Neural progenitor cell (in vitro differentiated cells): ENCODE data around the gene NDST1. TPM values are rescaled to one million over a fixed set of nuclear protein-coding genes. Genes with fewer than 3 reads are reported as not detected.

ENCODE experiments used
- DNase-seq: peaks from one replicate; pipeline ENCODE4 v3.0.0-alpha.2; 2016; ENCODE audit warnings: low spot score
- H2AFZ ChIP-seq: fragments of 200-600 bp; sonication (generic); replicated peaks from 2 replicates; pipeline ENCODE4 v1.6.1; 2016; ENCODE audit warnings: antibody characterized with exemption
- H3F3A ChIP-seq: fragments of 200-600 bp; sonication (generic); 2 replicates; pipeline ENCODE4 v1.6.1; 2016; ENCODE audit warnings: antibody characterized with exemption, low read depth
- H3K27ac ChIP-seq: fragments of 200-600 bp; sonication (generic); 2 replicates; pipeline ENCODE4 v1.5.1; 2016; ENCODE audit warnings: mild to moderate bottlenecking
- H3K27me3 ChIP-seq: fragments of 200-600 bp; sonication (generic); 2 replicates; pipeline ENCODE4 v1.6.1; 2016; ENCODE audit warnings: mild to moderate bottlenecking, moderate library complexity
- H3K36me3 ChIP-seq: fragments of 200-600 bp; sonication (generic); 2 replicates; pipeline ENCODE4 v1.5.1; 2016
- H3K4me1 ChIP-seq: fragments of 200-600 bp; sonication (generic); 2 replicates; pipeline ENCODE4 v1.6.1; 2016; ENCODE audit warnings: mixed run types
- H3K4me2 ChIP-seq: fragments of 200-600 bp; sonication (generic); 2 replicates; pipeline ENCODE4 v1.6.1; 2016
- H3K4me3 ChIP-seq: fragments of 200-600 bp; sonication (generic); 2 replicates; pipeline ENCODE4 v1.5.1; 2016
- H3K79me2 ChIP-seq: fragments of 200-600 bp; sonication (generic); 2 replicates; pipeline ENCODE4 v1.6.1; 2016; ENCODE audit warnings: low read depth
- H3K9ac ChIP-seq: fragments of 200-600 bp; sonication (generic); 2 replicates; pipeline ENCODE4 v1.6.1; 2016
- H3K9me3 ChIP-seq: fragments of 200-600 bp; sonication (generic); 2 replicates; pipeline ENCODE4 v1.5.1; 2016; ENCODE audit warnings: low read depth
- H4K20me1 ChIP-seq: fragments of 200-600 bp; sonication (generic); 2 replicates; pipeline ENCODE4 v1.6.1; 2016; ENCODE audit warnings: low read depth
- H3K27ac Mint-ChIP-seq: 3 replicates; pipeline ENCODE4 v1.8.0; 2021; ENCODE audit warnings: mixed read lengths
- H3K27me3 Mint-ChIP-seq: 2 replicates; pipeline ENCODE4 v1.8.0; 2022; ENCODE audit warnings: low read depth, mild to moderate bottlenecking, inconsistent platforms, moderate library complexity, mixed read lengths; ENCODE audit not compliant: insufficient read depth
- H3K36me3 Mint-ChIP-seq: 3 replicates; pipeline ENCODE4 v1.8.0; 2021; ENCODE audit warnings: mixed read lengths
- H3K4me1 Mint-ChIP-seq: 3 replicates; pipeline ENCODE4 v1.8.0; 2021; ENCODE audit warnings: mixed read lengths
- H3K4me3 Mint-ChIP-seq: 3 replicates; pipeline ENCODE4 v1.8.0; 2021; ENCODE audit warnings: mild to moderate bottlenecking, moderate library complexity, mixed read lengths
- H3K9me3 Mint-ChIP-seq: 3 replicates; pipeline ENCODE4 v1.8.0; 2020; ENCODE audit warnings: mixed read lengths
- CTCF ChIP-seq: fragments of 200-600 bp; sonication (generic); IDR thresholded peaks from 2 replicates; pipeline ENCODE4 v1.5.1; 2017; ENCODE audit warnings: antibody characterized with exemption, mild to moderate bottlenecking
- EZH2 ChIP-seq: fragments of 200-600 bp; sonication (generic); IDR thresholded peaks from 2 replicates; pipeline ENCODE4 v1.6.1; 2017; ENCODE audit warnings: antibody characterized with exemption, mild to moderate bottlenecking, moderate library complexity
- EZH2phosphoT487 ChIP-seq: fragments of 200-600 bp; sonication (generic); IDR thresholded peaks from 2 replicates; pipeline ENCODE4 v1.6.1; 2017; ENCODE audit warnings: antibody characterized with exemption
- total RNA-seq: library from RNA; depleted of rRNA; stranded (reverse); fragments of >200 nt; gene quantifications from 2 replicates; pipeline ENCODE4 v1.2.3, GENCODE V29; 2015; ENCODE audit warnings: low replicate concordance

The NDST1 gene
- total RNA-seq, 1 donor from 2014 or later, result 22.9 TPM

DNA sequence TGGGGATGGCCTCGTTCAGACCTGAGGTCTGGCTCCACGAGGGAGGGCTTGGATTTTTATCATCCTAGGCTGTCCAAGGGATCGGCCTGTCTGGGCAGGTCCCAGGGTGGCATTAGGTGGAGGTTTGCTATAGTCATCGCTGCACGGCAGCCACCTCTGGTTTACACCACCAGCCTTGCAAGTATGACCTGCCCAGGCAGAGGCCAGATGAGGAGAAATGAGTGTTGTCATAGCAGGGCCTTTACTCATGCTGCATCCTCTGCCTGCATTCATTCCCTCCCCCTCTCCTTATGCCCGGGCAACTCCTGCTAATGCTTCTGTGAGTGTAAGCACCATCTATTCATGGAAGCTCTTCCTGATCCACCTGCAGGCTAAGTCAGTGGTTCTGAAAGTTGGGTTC lies 15.3 kb upstream of the NDST1 start:
- Histone ChIP-seq H3K9me3 (no peaks in the 10 kb centered on the region), H2AFZ (no peak overlapping the region), H3K36me3 (no peaks in the 10 kb centered on the region), H3K9ac (no peak overlapping the region), H3K4me1 (peaks cover 57% of the 10 kb centered on the region), H3K27ac (no peak overlapping the region), H3K79me2 (peaks cover 100% of the 10 kb centered on the region), H3K4me3 (no peak overlapping the region), H3F3A (peaks cover 38% of the 10 kb centered on the region), H4K20me1 (peaks cover 44% of the 10 kb centered on the region), H3K27me3 (no peaks in the 10 kb centered on the region), H3K4me2 (no peak overlapping the region)
- TF ChIP-seq CTCF (no peak), EZH2phosphoT487 (no peak), EZH2 (no peak)
- Mint-ChIP-seq H3K9me3 (no peaks in the 10 kb centered on the region), H3K27me3 (peaks cover 5% of the 10 kb centered on the region), H3K36me3 (peaks cover 8% of the 10 kb centered on the region), H3K4me3 (no peak overlapping the region), H3K27ac (peak overlapping the region; percentile 70), H3K4me1 (peaks cover 63% of the 10 kb centered on the region)
- DNase-seq, result no peak

DNA sequence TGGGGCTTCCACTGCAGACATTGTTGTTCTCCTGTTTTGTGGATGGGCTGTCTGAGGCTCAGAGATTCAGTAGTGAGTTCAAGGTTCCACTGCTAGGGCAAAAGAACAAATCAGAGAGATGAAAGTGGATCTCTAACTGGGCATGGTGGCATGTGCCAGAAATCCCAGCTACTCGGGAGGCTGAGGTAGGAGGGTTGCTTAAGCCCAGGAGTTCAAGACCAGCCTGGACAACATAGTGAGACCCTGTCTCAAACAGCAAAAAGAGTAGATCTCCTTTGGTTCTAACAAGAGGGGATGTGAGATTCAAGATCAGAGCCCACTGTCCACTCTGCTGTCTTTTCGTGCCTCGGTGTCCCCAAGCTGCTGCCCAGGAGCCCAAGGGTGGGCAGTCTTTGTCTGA lies 11.8 kb upstream of the NDST1 start:
- H3K27ac ChIP-seq, result no peak overlapping the region
- no peak overlapping the region for H3K4me2 ChIP-seq

GRCh38 chr5:150496534-150496933 lies 11.4 kb upstream of the NDST1 start:
- Histone ChIP-seq H3F3A (peaks cover 45% of the 10 kb centered on the region), H3K4me1 (peaks cover 56% of the 10 kb centered on the region), H4K20me1 (peaks cover 31% of the 10 kb centered on the region), H3K79me2 (peaks cover 96% of the 10 kb centered on the region), H3K9me3 (no peaks in the 10 kb centered on the region), H3K9ac (no peak overlapping the region), H3K4me3 (no peak overlapping the region), H3K27me3 (no peaks in the 10 kb centered on the region), H3K27ac (peak overlapping the region; percentile 31), H3K36me3 (no peaks in the 10 kb centered on the region), H2AFZ (no peak overlapping the region), H3K4me2 (no peak overlapping the region)
- no peak for DNase-seq
- peaks cover 5% of the 10 kb centered on the region for H3K27me3 Mint-ChIP-seq
- no peaks in the 10 kb centered on the region for H3K9me3 Mint-ChIP-seq
- H3K4me1 Mint-ChIP-seq, result peaks cover 65% of the 10 kb centered on the region
- no peak overlapping the region for H3K4me3 Mint-ChIP-seq
- H3K36me3 Mint-ChIP-seq, result peaks cover 8% of the 10 kb centered on the region
- no peak overlapping the region for H3K27ac Mint-ChIP-seq
- no peak for TF ChIP-seq EZH2phosphoT487
- no peak for TF ChIP-seq EZH2
- no peak for TF ChIP-seq CTCF

More for the DNA sequence above, 11.8 kb upstream of the NDST1 start:
- H3K27ac Mint-ChIP-seq, result peak overlapping the region; percentile 8
- H3K4me3 Mint-ChIP-seq, result no peak overlapping the region
- Histone ChIP-seq H2AFZ (no peak overlapping the region), H3K36me3 (no peaks in the 10 kb centered on the region), H3K9me3 (no peaks in the 10 kb centered on the region), H3K27me3 (no peaks in the 10 kb centered on the region), H3K4me1 (peaks cover 60% of the 10 kb centered on the region), H3F3A (peaks cover 45% of the 10 kb centered on the region), H3K79me2 (peaks cover 96% of the 10 kb centered on the region), H4K20me1 (peaks cover 35% of the 10 kb centered on the region), H3K4me3 (no peak overlapping the region), H3K9ac (no peak overlapping the region)
- TF ChIP-seq EZH2, result no peak
- no peak for TF ChIP-seq EZH2phosphoT487
- TF ChIP-seq CTCF, result no peak
- H3K27me3 Mint-ChIP-seq, result peaks cover 5% of the 10 kb centered on the region
- H3K36me3 Mint-ChIP-seq, result peaks cover 8% of the 10 kb centered on the region
- DNase-seq, result no peak
- H3K9me3 Mint-ChIP-seq, result no peaks in the 10 kb centered on the region
- H3K4me1 Mint-ChIP-seq, result peaks cover 65% of the 10 kb centered on the region
